DOHH2 (cell line): ENCODE measurements around the gene ZIC4.

Experiments
- EZH2phosphoT487 ChIP-seq: fragments of 200-600 bp; sonication (generic); IDR thresholded peaks from 2 replicates; pipeline ENCODE4 v1.6.1; 2017; ENCODE audit warnings: borderline replicate concordance, mild to moderate bottlenecking, antibody characterized with exemption, low read length, moderate library complexity, mixed read lengths
- TF ChIP-seq, protein P1 (sequence below): fragments of 200-600 bp; sonication (generic); IDR thresholded peaks from one replicate; pipeline ENCODE4 v1.5.1; 2014; ENCODE audit warnings: antibody characterized with exemption, mild to moderate bottlenecking, low read depth, low read length; ENCODE audit not compliant: poor library complexity, severe bottlenecking

DNA sequence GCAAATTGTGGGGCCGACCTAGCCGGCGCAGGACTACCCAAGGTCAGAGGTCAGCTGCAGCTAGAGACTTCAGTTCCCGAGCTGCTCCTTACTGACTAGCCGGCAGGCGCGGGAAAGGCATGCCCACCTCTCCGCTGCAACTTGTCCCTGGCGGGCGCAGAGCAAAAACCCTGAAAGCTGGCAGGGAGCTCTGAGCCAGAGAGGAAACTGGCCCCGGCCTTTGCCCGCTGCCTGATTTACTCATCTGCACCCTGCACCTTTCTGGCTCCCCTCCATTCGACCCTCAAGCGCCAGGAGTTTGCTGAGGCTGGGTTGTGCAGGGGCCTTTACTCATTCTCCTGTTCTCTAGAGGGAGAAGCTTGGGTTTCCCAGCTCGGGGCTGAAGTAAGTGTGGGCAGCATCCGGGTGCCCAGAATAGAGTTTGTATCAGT, 1.5 kb downstream of the ZIC4 start:
- TF ChIP-seq, protein P1, sequence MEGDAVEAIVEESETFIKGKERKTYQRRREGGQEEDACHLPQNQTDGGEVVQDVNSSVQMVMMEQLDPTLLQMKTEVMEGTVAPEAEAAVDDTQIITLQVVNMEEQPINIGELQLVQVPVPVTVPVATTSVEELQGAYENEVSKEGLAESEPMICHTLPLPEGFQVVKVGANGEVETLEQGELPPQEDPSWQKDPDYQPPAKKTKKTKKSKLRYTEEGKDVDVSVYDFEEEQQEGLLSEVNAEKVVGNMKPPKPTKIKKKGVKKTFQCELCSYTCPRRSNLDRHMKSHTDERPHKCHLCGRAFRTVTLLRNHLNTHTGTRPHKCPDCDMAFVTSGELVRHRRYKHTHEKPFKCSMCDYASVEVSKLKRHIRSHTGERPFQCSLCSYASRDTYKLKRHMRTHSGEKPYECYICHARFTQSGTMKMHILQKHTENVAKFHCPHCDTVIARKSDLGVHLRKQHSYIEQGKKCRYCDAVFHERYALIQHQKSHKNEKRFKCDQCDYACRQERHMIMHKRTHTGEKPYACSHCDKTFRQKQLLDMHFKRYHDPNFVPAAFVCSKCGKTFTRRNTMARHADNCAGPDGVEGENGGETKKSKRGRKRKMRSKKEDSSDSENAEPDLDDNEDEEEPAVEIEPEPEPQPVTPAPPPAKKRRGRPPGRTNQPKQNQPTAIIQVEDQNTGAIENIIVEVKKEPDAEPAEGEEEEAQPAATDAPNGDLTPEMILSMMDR, result no peak
- TF ChIP-seq EZH2phosphoT487, result no peak
